Activated T-helper 17 cell treated with anti-CD3 and anti-CD28 coated beads, Interleukin-2, amount 50 U/mL, for 72 hours (primary cell): ENCODE measurements around the gene CGB1. TPM values are rescaled to one million over a fixed set of nuclear protein-coding genes. Genes with fewer than 3 reads are reported as not detected.
A peak's percentile ranks its signal among the peaks of the same experiment; 100 is the strongest.

Experiments used
- ATAC-seq: fragments of 150-1000 bp; cut with Tn5 transposase; replicated peaks from 2 replicates; pipeline ENCODE4 v1.10.0; 2021; ENCODE audit warnings: mild to moderate bottlenecking, moderate library complexity
- H3K27ac Mint-ChIP-seq: one replicate; pipeline ENCODE4 v1.8.0; 2022; ENCODE audit warnings: mixed read lengths
- H3K27me3 Mint-ChIP-seq: one replicate; pipeline ENCODE4 v1.8.0; 2022; ENCODE audit warnings: mixed read lengths
- H3K36me3 Mint-ChIP-seq: one replicate; pipeline ENCODE4 v1.8.0; 2022; ENCODE audit warnings: low read depth, mild to moderate bottlenecking, mixed read lengths
- H3K4me1 Mint-ChIP-seq: one replicate; pipeline ENCODE4 v1.8.0; 2022; ENCODE audit warnings: mixed read lengths
- H3K4me3 Mint-ChIP-seq: one replicate; pipeline ENCODE4 v1.8.0; 2022; ENCODE audit warnings: mild to moderate bottlenecking, mixed read lengths
- H3K9me3 Mint-ChIP-seq: one replicate; pipeline ENCODE4 v1.8.0; 2022; ENCODE audit warnings: mixed read lengths
- total RNA-seq, 2 donors: library from RNA; stranded (reverse); gene quantifications; one replicate each; pipeline ENCODE4 v1.2.3, GENCODE V29; 2022

Gene CGB1
- total RNA-seq, 2 donors from 2014 or later = not detected

- no peak for ATAC-seq
- H3K9me3 Mint-ChIP-seq = no peaks in the 10 kb centered on the region
- peak overlapping the region; percentile 21 for H3K27ac Mint-ChIP-seq
- H3K36me3 Mint-ChIP-seq = peaks cover 87% of the 10 kb centered on the region
- no peaks in the 10 kb centered on the region for H3K27me3 Mint-ChIP-seq
- no peak overlapping the region for H3K4me3 Mint-ChIP-seq
- H3K4me1 Mint-ChIP-seq = peaks cover 22% of the 10 kb centered on the region
Observed at GRCh38 chr19:48988286-48988685, 48.4 kb downstream of the CGB1 start.

GRCh38 chr19:48987323-48987722, 49.4 kb downstream of the CGB1 start:
- peak; percentile 19 for ATAC-seq
- H3K4me3 Mint-ChIP-seq = no peak overlapping the region
- H3K27me3 Mint-ChIP-seq = no peaks in the 10 kb centered on the region
- H3K4me1 Mint-ChIP-seq = peaks cover 19% of the 10 kb centered on the region
- no peaks in the 10 kb centered on the region for H3K9me3 Mint-ChIP-seq
- H3K36me3 Mint-ChIP-seq = peaks cover 89% of the 10 kb centered on the region
- no peak overlapping the region for H3K27ac Mint-ChIP-seq

- Mint-ChIP-seq H3K27me3 (no peaks in the 10 kb centered on the region), H3K4me3 (no peak overlapping the region), H3K9me3 (no peaks in the 10 kb centered on the region), H3K4me1 (peaks cover 16% of the 10 kb centered on the region), H3K27ac (no peak overlapping the region), H3K36me3 (peaks cover 95% of the 10 kb centered on the region)
- ATAC-seq = no peak
Observed at GRCh38 chr19:48986211-48986610, 50.5 kb downstream of the CGB1 start.

- Mint-ChIP-seq H3K27me3 (no peaks in the 10 kb centered on the region), H3K27ac (no peak overlapping the region), H3K4me3 (no peak overlapping the region), H3K36me3 (peaks cover 94% of the 10 kb centered on the region), H3K9me3 (no peaks in the 10 kb centered on the region), H3K4me1 (peaks cover 16% of the 10 kb centered on the region)
- ATAC-seq = no peak
Observed at GRCh38 chr19:48985711-48986110, 51.0 kb downstream of the CGB1 start.

Other genes with a start within 250 kb of the CGB1 start
- 10 to 100 TPM; 39.7 to 54.3 TPM for gene BCAT2, start 225.9 kb downstream of the CGB1 start, total RNA-seq
- 1 to 10 TPM in 1 of 2 donors, not detected in 1; 1.6 TPM for gene HSD17B14, start 200.4 kb downstream of the CGB1 start, total RNA-seq
- gene PLEKHA4, start 168.3 kb downstream of the CGB1 start, total RNA-seq = 10 to 100 TPM in 1 of 2 donors, 1 to 10 TPM in 1; 6.5 to 17.6 TPM
- 100 to 1,000 TPM in 1 of 2 donors, 10 to 100 TPM in 1; 75.1 to 129 TPM for gene PPP1R15A, start 164.5 kb downstream of the CGB1 start, total RNA-seq
- not detected for gene TULP2, start 138.2 kb downstream of the CGB1 start, total RNA-seq
- 100 to 1,000 TPM; 158 to 184 TPM for gene NUCB1, start 136.6 kb downstream of the CGB1 start, total RNA-seq
- gene DHDH, start 103.2 kb downstream of the CGB1 start, total RNA-seq = 1 to 10 TPM; 1.2 to 3.8 TPM
- 100 to 1,000 TPM; 286 to 464 TPM for gene BAX, start 82.0 kb downstream of the CGB1 start, total RNA-seq
- gene FTL, start 71.6 kb downstream of the CGB1 start, total RNA-seq = 1,000 to 10,000 TPM; 1,320 to 1,710 TPM
- 10 to 100 TPM; 50.8 to 99.9 TPM for gene GYS1, start 43.6 kb downstream of the CGB1 start, total RNA-seq
- gene RUVBL2, start 43.0 kb downstream of the CGB1 start, total RNA-seq = 100 to 1,000 TPM; 100 to 166 TPM
- not detected for gene LHB, start 19.8 kb downstream of the CGB1 start, total RNA-seq
- gene CGB3, start 12.6 kb downstream of the CGB1 start, total RNA-seq = not detected
- not detected for gene CGB2, start 5.0 kb downstream of the CGB1 start, total RNA-seq
- not detected for gene CGB5, start 7.0 kb upstream of the CGB1 start, total RNA-seq
- not detected for gene CGB8, start 12.2 kb upstream of the CGB1 start, total RNA-seq
- under 1 TPM in 1 of 2 donors, not detected in 1; 0.32 TPM for gene CGB7, start 20.9 kb upstream of the CGB1 start, total RNA-seq
- gene NTF4, start 27.9 kb upstream of the CGB1 start, total RNA-seq = not detected
- gene KCNA7, start 35.8 kb upstream of the CGB1 start, total RNA-seq = not detected
- gene SNRNP70, start 48.6 kb upstream of the CGB1 start, total RNA-seq = 100 to 1,000 TPM; 114 to 204 TPM
- 1 to 10 TPM; 4.1 to 4.7 TPM for gene LIN7B, start 77.5 kb upstream of the CGB1 start, total RNA-seq
- gene C19orf73, start 82.2 kb upstream of the CGB1 start, total RNA-seq = 1 to 10 TPM in 1 of 2 donors, under 1 TPM in 1; 0.50 to 1.3 TPM
- gene PPFIA3, start 82.6 kb upstream of the CGB1 start, total RNA-seq = 1 to 10 TPM; 3.6 to 3.9 TPM
- not detected for gene HRC, start 118.5 kb upstream of the CGB1 start, total RNA-seq
- gene TRPM4, start 120.9 kb upstream of the CGB1 start, total RNA-seq = under 1 TPM in 1 of 2 donors, not detected in 1; 0.52 TPM